HepG2 (cell line): ENCODE results near the gene OR11H6. TPM values are rescaled to one million over a fixed set of nuclear protein-coding genes. Genes with fewer than 3 reads are reported as not detected.

Experiments
- ATAC-seq: fragments of 200-7000 bp; cut with Tn5 transposase; 3 replicates; pipeline ENCODE4 v1.9.1; 2020; ENCODE audit warnings: mild to moderate bottlenecking, moderate library complexity
- Bru-seq: library from RNA; stranded (reverse); fragments of 400-500 nt; gene quantifications from one replicate; lab custom pipeline; 2021; lab: Mats Ljungman, UMichigan
- BruChase-seq, 2 experiments: library from RNA; stranded (reverse); fragments of 400-500 nt; gene quantifications; one replicate each; lab custom pipeline; 2021; lab: Mats Ljungman, UMichigan
- BruUV-seq: library from RNA; stranded (reverse); fragments of 400-500 nt; replicated peaks from 2 replicates; lab custom pipeline; 2021; lab: Mats Ljungman, UMichigan
- CTCF ChIA-PET: fragments of 300-600 bp; formaldehyde crosslinking; extraction: SDS; loops from one replicate; lab custom pipeline; 2021; ENCODE audit warnings: low total read pairs, inconsistent platforms, low intra/inter-chr PET ratio; lab: Yijun Ruan, JAX
- POLR2A ChIA-PET: fragments of 350-600 bp; sonication (Branson Sonifier 250); formaldehyde crosslinking; loops from one replicate; lab custom pipeline; 2020; ENCODE audit warnings: antibody characterized with exemption, inconsistent platforms; lab: Yijun Ruan, JAX
- DNase-seq: peaks from one replicate; pipeline ENCODE4 v3.0.0-alpha.2; 2015; ENCODE audit warnings: low spot score
- FAIRE-seq: peaks from 3 replicates; lab custom pipeline; 2011; peaks lifted over from hg19 to GRCh38; lab: Jason Lieb, UNC
- H2AFZ ChIP-seq: one replicate; pipeline ENCODE4 v1.6.1; 2011; ENCODE audit warnings: low read length, inconsistent platforms
- H3K27ac ChIP-seq: fragments of 300-600 bp; 3 replicates; pipeline ENCODE4 v1.8.0; 2011; ENCODE audit warnings: mixed run types, mild to moderate bottlenecking, mixed read lengths, low read length, inconsistent platforms; ENCODE audit not compliant: insufficient read depth; ENCODE audit errors: extremely low read length
- H3K27me3 ChIP-seq, 2 experiments: fragments of 200-600 bp in 1 of 2; 2 replicates in 1 of 2; 3 replicates in 1 of 2; pipeline versions ENCODE4 v1.6.0 to v1.8.0; 2011; ENCODE audit warnings: low read length in 2 of 2, mild to moderate bottlenecking in 2 of 2, moderate library complexity in 2 of 2, inconsistent platforms in 1 of 2; ENCODE audit not compliant: insufficient read depth in 2 of 2, control insufficient read depth in 1 of 2
- H3K36me3 ChIP-seq, 2 experiments: fragments of 200-600 bp in 1 of 2; replicated peaks in 1 of 2; 2 replicates in 1 of 2; 3 replicates in 1 of 2; pipeline versions ENCODE4 v1.5.1 to v1.8.0; 2011; ENCODE audit warnings: low read length in 2 of 2, inconsistent platforms in 1 of 2; ENCODE audit not compliant: insufficient read depth in 2 of 2, control insufficient read depth in 1 of 2
- H3K4me1 ChIP-seq: 2 replicates; pipeline ENCODE4 v1.5.1; 2012; ENCODE audit warnings: low read length, inconsistent platforms; ENCODE audit not compliant: insufficient read depth
- H3K4me2 ChIP-seq: 2 replicates; pipeline ENCODE4 v1.6.0; 2011; ENCODE audit warnings: low read depth, low read length, inconsistent platforms
- H3K4me3 ChIP-seq, 3 experiments: fragments of 200-600 bp in 1 of 3; sonication (generic), shearing (Covaris generic) in 1 of 3; replicated peaks in 1 of 3; 2 replicates each; pipeline ENCODE4 v1.5.1; 2011 to 2016; ENCODE audit warnings: low read length in 3 of 3, inconsistent platforms in 2 of 3, low read depth in 2 of 3, mild to moderate bottlenecking in 2 of 3, control low read depth in 1 of 3, mixed read lengths in 1 of 3; ENCODE audit not compliant: insufficient read depth in 1 of 3
- H3K79me2 ChIP-seq: one replicate; pipeline ENCODE4 v1.6.1; 2011; ENCODE audit warnings: low read length, inconsistent platforms; ENCODE audit not compliant: insufficient read depth
- H3K9ac ChIP-seq: 2 replicates; pipeline ENCODE4 v1.6.0; 2011; ENCODE audit warnings: mild to moderate bottlenecking, low read depth, low read length, inconsistent platforms; ENCODE audit not compliant: insufficient read depth
- H3K9me3 ChIP-seq: 2 replicates; pipeline ENCODE4 v1.5.1; 2012; ENCODE audit warnings: mild to moderate bottlenecking, low read length
- H4K20me1 ChIP-seq: 2 replicates; pipeline ENCODE4 v1.6.0; 2011; ENCODE audit warnings: inconsistent platforms, mild to moderate bottlenecking, low read length, moderate library complexity; ENCODE audit not compliant: insufficient read depth
- RAD51 ChIP-seq: fragments of 450-650 bp; IDR thresholded peaks from 2 replicates; pipeline ENCODE4 v1.6.1; 2016; ENCODE audit warnings: borderline replicate concordance
- RERE ChIP-seq: IDR thresholded peaks from 2 replicates; pipeline ENCODE4 v1.6.1; 2016; ENCODE audit warnings: low read depth, missing genetic modification reagents, missing compliant biosample characterization
- RFX1 ChIP-seq: fragments of 450-650 bp; IDR thresholded peaks from 2 replicates; pipeline ENCODE4 v1.6.1; 2017
- TFDP2 ChIP-seq: sonication (generic); formaldehyde crosslinking; IDR thresholded peaks from 2 replicates; pipeline ENCODE4 v1.4.0; 2020; ENCODE audit warnings: missing genetic modification reagents
- ZNF281 ChIP-seq: sonication (generic); formaldehyde crosslinking; IDR thresholded peaks from 2 replicates; pipeline ENCODE4 v1.4.0; 2020; ENCODE audit warnings: missing genetic modification reagents, borderline replicate concordance
- ZNF605 ChIP-seq: sonication (generic); formaldehyde crosslinking; IDR thresholded peaks from 2 replicates; pipeline ENCODE4 v1.8.0; 2022; ENCODE audit warnings: mild to moderate bottlenecking, missing genetic modification reagents
- WGBS: methylation state at CpG from one replicate; pipeline ENCODE4 v1.1.6; 2017; ENCODE audit warnings: low lambda C conversion rate; 5-methylcytosine and 5-hydroxymethylcytosine counted together
- in situ Hi-C: cut with HindIII; loops from 2 replicates; pipeline ENCODE4 v1.10.0; 2017; ENCODE audit warnings: low pct_unique_long_range_greater_than_20kb; ENCODE audit not compliant: extremely low pct_ligation_motif_present
- intact Hi-C: fragments of 100-400 bp; cut with micrococcal nuclease; formaldehyde crosslinking; loops from one replicate; pipeline ENCODE4 v1.10.0; 2022; ENCODE audit not compliant: unreplicated experiment
- long read RNA-seq, 2 experiments: library from RNA in 1 of 2; library from polyadenylated mRNA in 1 of 2; stranded (forward) in 1 of 2; unstranded in 1 of 2; transcript quantifications; one replicate each; pipeline ENCODE4 v2.0.0, GENCODE V29; 2019 to 2022
- polyA minus RNA-seq, 3 experiments: library from RNA; depleted of rRNA, polyadenylated mRNA; stranded (reverse); fragments of >200 nt; gene quantifications; 2 replicates each; pipeline ENCODE4 v1.2.3, GENCODE V29; 2011; ENCODE audit warnings: low replicate concordance in 1 of 3
- polyA plus RNA-seq, 8 experiments: library from polyadenylated mRNA; depleted of rRNA in 3 of 8; stranded (reverse) in 7 of 8; unstranded in 1 of 8; fragments of >200 nt; fragmentation: Illumina TruSeq in 4 of 8; extraction: Trizol in 4 of 8; gene quantifications; 2 replicates each; pipeline versions ENCODE4 v1.2.1 to v1.2.3, GENCODE V29; 2011 to 2016; ENCODE audit warnings: low read depth in 4 of 8, missing spikeins in 1 of 8, mixed read lengths in 1 of 8; ENCODE audit not compliant: insufficient read depth in 1 of 8
- total RNA-seq, 5 experiments: library from RNA; depleted of rRNA; stranded (reverse); fragments of >200 nt; fragmentation: Illumina TruSeq; extraction: Trizol; gene quantifications; 2 replicates each; pipeline ENCODE4 v1.2.3, GENCODE V29; 2016; ENCODE audit warnings: low read depth in 1 of 5
- TF ChIP-seq, protein P1 (sequence below): sonication (generic); formaldehyde crosslinking; IDR thresholded peaks from 2 replicates; pipeline ENCODE4 v1.4.0; 2020; ENCODE audit warnings: mild to moderate bottlenecking, missing genetic modification reagents

Gene OR11H6, protein sequence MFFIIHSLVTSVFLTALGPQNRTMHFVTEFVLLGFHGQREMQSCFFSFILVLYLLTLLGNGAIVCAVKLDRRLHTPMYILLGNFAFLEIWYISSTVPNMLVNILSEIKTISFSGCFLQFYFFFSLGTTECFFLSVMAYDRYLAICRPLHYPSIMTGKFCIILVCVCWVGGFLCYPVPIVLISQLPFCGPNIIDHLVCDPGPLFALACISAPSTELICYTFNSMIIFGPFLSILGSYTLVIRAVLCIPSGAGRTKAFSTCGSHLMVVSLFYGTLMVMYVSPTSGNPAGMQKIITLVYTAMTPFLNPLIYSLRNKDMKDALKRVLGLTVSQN
- not detected in 2 replicates for total RNA-seq (2016; rRNA removed; fragmentation: Illumina TruSeq; extraction: Trizol)
- not detected in 2 replicates for total RNA-seq (2016; cell fraction: cytosol; rRNA removed; fragmentation: Illumina TruSeq; extraction: Trizol; ENCODE audit: low read depth)
- total RNA-seq (2016; cell fraction: insoluble cytoplasmic fraction; rRNA removed; fragmentation: Illumina TruSeq; extraction: Trizol): not detected in 2 replicates
- not detected in 2 replicates for total RNA-seq (2016; cell fraction: membrane; rRNA removed; fragmentation: Illumina TruSeq; extraction: Trizol)
- total RNA-seq (2016; cell fraction: nucleus; rRNA removed; fragmentation: Illumina TruSeq; extraction: Trizol): not detected in 2 replicates
- not detected in 2 replicates for polyA plus RNA-seq (2011; rRNA removed)
- polyA plus RNA-seq (2011; cell fraction: cytosol; rRNA removed): not detected in 2 replicates
- polyA plus RNA-seq (2011; cell fraction: nucleus; rRNA removed): not detected in 2 replicates
- not detected in 2 replicates for polyA plus RNA-seq (2012)
- polyA plus RNA-seq (2016; cell fraction: cytosol; fragmentation: Illumina TruSeq; extraction: Trizol; ENCODE audit: low read depth): not detected in 2 replicates
- polyA plus RNA-seq (2016; cell fraction: insoluble cytoplasmic fraction; fragmentation: Illumina TruSeq; extraction: Trizol; ENCODE audit: low read depth): not detected in 2 replicates
- polyA plus RNA-seq (2016; cell fraction: membrane; fragmentation: Illumina TruSeq; extraction: Trizol; ENCODE audit: low read depth): not detected in 2 replicates
- not detected in 2 replicates for polyA plus RNA-seq (2016; cell fraction: nucleus; fragmentation: Illumina TruSeq; extraction: Trizol; ENCODE audit: insufficient read depth, low read depth)
- not detected in 2 replicates for polyA minus RNA-seq (2011; rRNA and poly(A)+ RNA removed; ENCODE audit: low replicate concordance)
- polyA minus RNA-seq (2011; cell fraction: cytosol; rRNA and poly(A)+ RNA removed): not detected in 2 replicates
- not detected in 2 replicates for polyA minus RNA-seq (2011; cell fraction: nucleus; rRNA and poly(A)+ RNA removed)
- not detected for Bru-seq, nascent RNA
- BruChase-seq, experiment 1, labeled RNA remaining after a 6-hour chase: not detected
- not detected for BruChase-seq, experiment 2, labeled RNA remaining after a 2-hour chase
- long read RNA-seq, experiment 1: 0 reads
- long read RNA-seq, experiment 2: 0 reads

DNA sequence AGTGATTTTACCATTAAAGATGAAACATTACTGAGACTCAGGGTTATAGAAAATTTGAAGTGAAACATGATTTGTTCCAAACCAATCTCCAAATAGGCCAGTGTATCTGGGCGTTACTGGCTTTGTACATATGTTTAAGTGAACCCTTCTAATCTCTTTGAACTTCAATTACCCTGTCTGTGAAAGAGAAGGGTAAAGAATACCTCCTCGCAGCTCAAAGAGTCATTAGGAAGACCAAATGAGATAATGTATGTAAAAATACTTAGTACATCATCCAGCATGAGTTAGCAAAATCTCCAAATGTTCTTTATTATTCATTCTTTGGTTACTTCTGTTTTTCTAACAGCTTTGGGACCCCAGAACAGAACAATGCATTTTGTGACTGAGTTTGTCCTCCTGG, at the start of gene OR11H6:
Gene OR11H6, plus strand, starts transcription at position 301 of the 400 bp plus-strand sequence. Its CDS starts 0 bp downstream, at position 301.
- POLR2A ChIA-PET: no interaction called here
- Histone ChIP-seq H3K36me3 (no peaks in the 10 kb centered on the region), H3K4me1 (peaks cover 6% of the 10 kb centered on the region; the same call in 1 of the 2 replicates), H3K27ac (no peak within 1 kb of the TSS), H3K9me3 (no peaks in the 10 kb centered on the region), H3K27me3 (no peaks in the 10 kb centered on the region; a peak in 1 of 5 replicates), H3K79me2 (no peaks in the 10 kb centered on the region), H3K4me3 (no peak within 1 kb of the TSS), H2AFZ (no peak within 1 kb of the TSS), H3K9ac (no peak within 1 kb of the TSS), H4K20me1 (no peaks in the 10 kb centered on the region), H3K4me2 (no peak within 1 kb of the TSS)
- intact Hi-C loops (no loop called here), in situ Hi-C loops (no loop called here)
- 0% methylated on average over 2 of the region's 2 CpGs for WGBS
- ATAC-seq (no peak), FAIRE-seq (no peak), DNase-seq (no peak)
- no TSS peak for BruUV-seq
- TF ChIP-seq, protein P1, sequence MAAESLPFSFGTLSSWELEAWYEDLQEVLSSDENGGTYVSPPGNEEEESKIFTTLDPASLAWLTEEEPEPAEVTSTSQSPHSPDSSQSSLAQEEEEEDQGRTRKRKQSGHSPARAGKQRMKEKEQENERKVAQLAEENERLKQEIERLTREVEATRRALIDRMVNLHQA (CRISPR knock-in tag): no peak
- no peak for TF ChIP-seq RERE
- TF ChIP-seq RAD51: no peak
- no peak for TF ChIP-seq ZNF605
- TF ChIP-seq ZNF281 (CRISPR knock-in tag): no peak
- TF ChIP-seq TFDP2 (CRISPR knock-in tag): no peak
- TF ChIP-seq RFX1: no peak
- CTCF ChIA-PET: no interaction called here
